HepG2 (cell line): ENCODE measurements around the gene ISOC2. TPM values are rescaled to one million over a fixed set of nuclear protein-coding genes. Genes with fewer than 3 reads are reported as not detected.

Experiments used
- ATAC-seq: fragments of 200-7000 bp; cut with Tn5 transposase; 3 replicates; pipeline ENCODE4 v1.9.1; 2020; ENCODE audit warnings: mild to moderate bottlenecking, moderate library complexity
- BruUV-seq: library from RNA; stranded (reverse); fragments of 400-500 nt; replicated peaks from 2 replicates; lab custom pipeline; 2021; lab: Mats Ljungman, UMichigan
- CTCF ChIA-PET: fragments of 300-600 bp; formaldehyde crosslinking; extraction: SDS; loops from one replicate; lab custom pipeline; 2021; ENCODE audit warnings: low total read pairs, inconsistent platforms, low intra/inter-chr PET ratio; lab: Yijun Ruan, JAX
- POLR2A ChIA-PET: fragments of 350-600 bp; sonication (Branson Sonifier 250); formaldehyde crosslinking; loops from one replicate; lab custom pipeline; 2020; ENCODE audit warnings: antibody characterized with exemption, inconsistent platforms; lab: Yijun Ruan, JAX
- DNase-seq: peaks from one replicate; pipeline ENCODE4 v3.0.0-alpha.2; 2015; ENCODE audit warnings: low spot score
- FAIRE-seq: peaks from 3 replicates; lab custom pipeline; 2011; peaks lifted over from hg19 to GRCh38; lab: Jason Lieb, UNC
- H2AFZ ChIP-seq: one replicate; pipeline ENCODE4 v1.6.1; 2011; ENCODE audit warnings: low read length, inconsistent platforms
- H3K27ac ChIP-seq: fragments of 300-600 bp; 3 replicates; pipeline ENCODE4 v1.8.0; 2011; ENCODE audit warnings: mixed run types, mild to moderate bottlenecking, mixed read lengths, low read length, inconsistent platforms; ENCODE audit not compliant: insufficient read depth; ENCODE audit errors: extremely low read length
- H3K27me3 ChIP-seq, 2 experiments: fragments of 200-600 bp in 1 of 2; 2 replicates in 1 of 2; 3 replicates in 1 of 2; pipeline versions ENCODE4 v1.6.0 to v1.8.0; 2011; ENCODE audit warnings: low read length in 2 of 2, mild to moderate bottlenecking in 2 of 2, moderate library complexity in 2 of 2, inconsistent platforms in 1 of 2; ENCODE audit not compliant: insufficient read depth in 2 of 2, control insufficient read depth in 1 of 2
- H3K36me3 ChIP-seq, 2 experiments: fragments of 200-600 bp in 1 of 2; replicated peaks in 1 of 2; 2 replicates in 1 of 2; 3 replicates in 1 of 2; pipeline versions ENCODE4 v1.5.1 to v1.8.0; 2011; ENCODE audit warnings: low read length in 2 of 2, inconsistent platforms in 1 of 2; ENCODE audit not compliant: insufficient read depth in 2 of 2, control insufficient read depth in 1 of 2
- H3K4me1 ChIP-seq: 2 replicates; pipeline ENCODE4 v1.5.1; 2012; ENCODE audit warnings: low read length, inconsistent platforms; ENCODE audit not compliant: insufficient read depth
- H3K4me2 ChIP-seq: 2 replicates; pipeline ENCODE4 v1.6.0; 2011; ENCODE audit warnings: low read depth, low read length, inconsistent platforms
- H3K4me3 ChIP-seq, 3 experiments: fragments of 200-600 bp in 1 of 3; sonication (generic), shearing (Covaris generic) in 1 of 3; replicated peaks in 1 of 3; 2 replicates each; pipeline ENCODE4 v1.5.1; 2011 to 2016; ENCODE audit warnings: low read length in 3 of 3, inconsistent platforms in 2 of 3, low read depth in 2 of 3, mild to moderate bottlenecking in 2 of 3, control low read depth in 1 of 3, mixed read lengths in 1 of 3; ENCODE audit not compliant: insufficient read depth in 1 of 3
- H3K79me2 ChIP-seq: one replicate; pipeline ENCODE4 v1.6.1; 2011; ENCODE audit warnings: low read length, inconsistent platforms; ENCODE audit not compliant: insufficient read depth
- H3K9ac ChIP-seq: 2 replicates; pipeline ENCODE4 v1.6.0; 2011; ENCODE audit warnings: mild to moderate bottlenecking, low read depth, low read length, inconsistent platforms; ENCODE audit not compliant: insufficient read depth
- H3K9me3 ChIP-seq: 2 replicates; pipeline ENCODE4 v1.5.1; 2012; ENCODE audit warnings: mild to moderate bottlenecking, low read length
- H4K20me1 ChIP-seq: 2 replicates; pipeline ENCODE4 v1.6.0; 2011; ENCODE audit warnings: inconsistent platforms, mild to moderate bottlenecking, low read length, moderate library complexity; ENCODE audit not compliant: insufficient read depth
- ATF7 ChIP-seq, 2 experiments: fragments of 450-650 bp in 1 of 2; sonication (generic) in 1 of 2; formaldehyde crosslinking in 1 of 2; IDR thresholded peaks; 2 replicates each; pipeline versions ENCODE4 v1.4.0 to v1.6.1; 2016 to 2020; ENCODE audit warnings: antibody characterized with exemption in 1 of 2, mild to moderate bottlenecking in 1 of 2, missing genetic modification reagents in 1 of 2
- HMG20A ChIP-seq: IDR thresholded peaks from 2 replicates; pipeline ENCODE4 v1.6.1; 2016; ENCODE audit warnings: borderline replicate concordance
- LCORL ChIP-seq, 2 experiments: fragments of 450-650 bp in 1 of 2; sonication (generic) in 1 of 2; formaldehyde crosslinking in 1 of 2; IDR thresholded peaks; 2 replicates each; pipeline versions ENCODE4 v1.5.0 to v1.6.1; 2017 to 2020; ENCODE audit warnings: antibody characterized with exemption in 1 of 2, missing genetic modification reagents in 1 of 2
- NRL ChIP-seq: sonication (generic); formaldehyde crosslinking; IDR thresholded peaks from 2 replicates; pipeline ENCODE4 v1.5.0; 2020; ENCODE audit warnings: missing genetic modification reagents, mild to moderate bottlenecking, moderate library complexity, borderline replicate concordance
- RBFOX2 ChIP-seq: fragments of 200-400 bp; formaldehyde crosslinking; IDR thresholded peaks from 2 replicates; pipeline ENCODE4 v1.6.1; 2017; ENCODE audit warnings: low read depth, mild to moderate bottlenecking, low read length
- ZFAT ChIP-seq: sonication (generic); formaldehyde crosslinking; conservative IDR thresholded peaks from 2 replicates; pipeline ENCODE4 v1.8.1; 2023; ENCODE audit warnings: missing genetic modification reagents, inconsistent platforms
- ZNF484 ChIP-seq: sonication (generic); formaldehyde crosslinking; IDR thresholded peaks from 2 replicates; pipeline ENCODE4 v1.5.1; 2020; ENCODE audit warnings: mild to moderate bottlenecking, low read depth, missing genetic modification reagents, borderline replicate concordance
- WGBS: methylation state at CpG from one replicate; pipeline ENCODE4 v1.1.6; 2017; ENCODE audit warnings: low lambda C conversion rate; 5-methylcytosine and 5-hydroxymethylcytosine counted together
- in situ Hi-C: cut with HindIII; loops from 2 replicates; pipeline ENCODE4 v1.10.0; 2017; ENCODE audit warnings: low pct_unique_long_range_greater_than_20kb; ENCODE audit not compliant: extremely low pct_ligation_motif_present
- intact Hi-C: fragments of 100-400 bp; cut with micrococcal nuclease; formaldehyde crosslinking; loops from one replicate; pipeline ENCODE4 v1.10.0; 2022; ENCODE audit not compliant: unreplicated experiment
- polyA plus RNA-seq, 8 experiments: library from polyadenylated mRNA; depleted of rRNA in 3 of 8; stranded (reverse) in 7 of 8; unstranded in 1 of 8; fragments of >200 nt; fragmentation: Illumina TruSeq in 4 of 8; extraction: Trizol in 4 of 8; gene quantifications; 2 replicates each; pipeline versions ENCODE4 v1.2.1 to v1.2.3, GENCODE V29; 2011 to 2016; ENCODE audit warnings: low read depth in 4 of 8, missing spikeins in 1 of 8, mixed read lengths in 1 of 8; ENCODE audit not compliant: insufficient read depth in 1 of 8
- total RNA-seq, 5 experiments: library from RNA; depleted of rRNA; stranded (reverse); fragments of >200 nt; fragmentation: Illumina TruSeq; extraction: Trizol; gene quantifications; 2 replicates each; pipeline ENCODE4 v1.2.3, GENCODE V29; 2016; ENCODE audit warnings: low read depth in 1 of 5

The ISOC2 gene
- total and polyA plus RNA-seq, 2 of the 13 experiments (the other 11 are each of a cell fraction or from before 2014, with no cell fraction given): 76.8 to 105 TPM

DNA sequence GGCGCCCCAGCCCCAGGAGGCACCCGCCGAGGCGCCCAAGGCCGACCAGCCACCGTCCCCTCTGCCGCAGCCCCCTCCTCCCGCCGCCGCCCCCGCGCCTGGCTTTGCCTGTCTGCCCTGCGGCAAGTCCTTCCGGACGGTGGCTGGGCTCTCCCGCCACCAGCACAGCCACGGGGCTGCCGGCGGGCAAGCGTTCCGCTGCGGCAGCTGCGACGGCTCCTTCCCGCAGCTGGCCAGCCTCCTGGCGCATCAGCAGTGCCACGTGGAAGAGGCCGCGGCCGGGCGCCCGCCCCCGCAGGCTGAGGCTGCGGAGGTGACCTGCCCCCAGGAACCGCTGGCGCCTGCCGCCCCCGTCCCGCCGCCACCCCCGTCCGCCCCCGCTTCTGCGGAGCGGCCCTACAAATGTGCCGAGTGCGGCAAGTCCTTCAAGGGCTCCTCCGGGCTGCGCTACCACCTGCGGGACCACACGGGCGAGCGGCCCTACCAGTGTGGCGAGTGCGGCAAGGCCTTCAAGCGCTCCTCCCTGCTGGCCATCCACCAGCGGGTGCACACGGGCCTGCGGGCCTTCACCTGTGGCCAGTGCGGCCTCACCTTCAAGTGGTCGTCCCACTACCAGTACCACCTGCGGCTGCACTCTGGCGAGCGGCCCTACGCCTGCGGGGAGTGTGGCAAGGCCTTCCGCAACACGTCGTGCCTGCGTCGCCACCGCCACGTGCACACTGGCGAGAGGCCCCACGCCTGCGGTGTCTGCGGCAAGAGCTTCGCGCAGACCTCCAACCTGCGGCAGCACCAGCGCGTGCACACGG lies 20.9 kb upstream of the ISOC2 start:
- Histone ChIP-seq H3K4me2 (no peak overlapping the region), H3K9ac (no peak overlapping the region), H3K27ac (no peak overlapping the region), H2AFZ (no peak overlapping the region), H4K20me1 (no peaks in the 10 kb centered on the region), H3K9me3 (no peaks in the 10 kb centered on the region), H3K27me3 (no peaks in the 10 kb centered on the region), H3K4me3 (no peak overlapping the region), H3K4me1 (peaks cover 33% of the 10 kb centered on the region), H3K36me3 (no peaks in the 10 kb centered on the region), H3K79me2 (peaks cover 11% of the 10 kb centered on the region)
- in situ Hi-C loops (no loop called here), intact Hi-C loops (no loop called here)
- DNase-seq (no peak), ATAC-seq (no peak), FAIRE-seq (no peak)
- BruUV-seq: no TSS peak
- no peak for TF ChIP-seq LCORL (IDR thresholded peaks at IDR 0.05)
- no peak for TF ChIP-seq LCORL (CRISPR knock-in tag; IDR thresholded peaks at IDR 0.05)
- TF ChIP-seq NRL (CRISPR knock-in tag): no peak
- TF ChIP-seq RBFOX2: 0 out of 2 replicates have a peak, but pooled peaks have one; percentile 38
- 98% methylated on average over 49 of the region's 83 CpGs for WGBS
- ChIA-PET POLR2A (no interaction called here), CTCF (no interaction called here)

DNA sequence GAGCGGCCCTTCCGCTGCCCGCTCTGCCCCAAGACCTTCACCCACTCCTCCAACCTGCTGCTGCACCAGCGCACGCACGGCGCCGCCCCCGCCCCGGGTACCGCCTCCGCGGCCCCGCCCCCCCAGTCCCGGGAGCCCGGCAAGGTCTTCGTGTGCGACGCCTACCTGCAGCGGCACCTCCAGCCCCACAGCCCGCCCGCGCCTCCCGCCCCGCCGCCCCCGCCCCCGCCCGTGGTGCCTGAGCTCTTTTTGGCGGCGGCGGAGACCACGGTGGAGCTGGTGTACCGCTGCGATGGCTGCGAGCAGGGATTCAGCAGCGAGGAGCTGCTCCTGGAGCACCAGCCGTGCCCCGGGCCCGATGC lies 20.3 kb upstream of the ISOC2 start:
- FAIRE-seq (no peak), ATAC-seq (no peak), DNase-seq (no peak)
- Histone ChIP-seq H3K9ac (no peak overlapping the region), H3K4me3 (no peak overlapping the region), H3K9me3 (no peaks in the 10 kb centered on the region), H2AFZ (no peak overlapping the region), H3K27me3 (no peaks in the 10 kb centered on the region; a peak in 1 of 5 replicates), H3K4me1 (peaks cover 29% of the 10 kb centered on the region), H4K20me1 (no peaks in the 10 kb centered on the region), H3K79me2 (peaks cover 11% of the 10 kb centered on the region), H3K36me3 (no peaks in the 10 kb centered on the region), H3K4me2 (no peak overlapping the region), H3K27ac (no peak overlapping the region)
- in situ Hi-C loops: no loop called here
- WGBS: 98% methylated on average over 38 of the region's 40 CpGs
- ChIA-PET CTCF (no interaction called here), POLR2A (no interaction called here)
- no TSS peak for BruUV-seq
- intact Hi-C loops: no loop called here
- TF ChIP-seq ATF7 (IDR thresholded peaks at IDR 0.05) (no peak), ATF7 (CRISPR knock-in tag; IDR thresholded peaks at IDR 0.05) (no peak), ZFAT (CRISPR knock-in tag) (no peak), HMG20A (CRISPR knock-in tag) (no peak), ZNF484 (CRISPR knock-in tag) (no peak)
